ENCODE data around the gene RTL1. TPM values are rescaled to one million over a fixed set of nuclear protein-coding genes. Genes with fewer than 3 reads are reported as not detected.

Gene RTL1
- total RNA-seq, 2 donors from 2014 or later = not detected

GRCh38 chr14:100867631-100868315, 35.7 kb downstream of the RTL1 start:
- Histone ChIP-seq H3K4me1 (ENCODE audit: control insufficient read depth in 1 of 2, low read depth in 2 of 2) (no peaks in the 10 kb centered on the region), H3K27me3 (replicated peaks; ENCODE audit: insufficient read depth) (no peaks in the 10 kb centered on the region), H3K36me3 (no peaks in the 10 kb centered on the region), H3K27ac (no peak overlapping the region), H3K9me3 (no peaks in the 10 kb centered on the region), H3K4me3 (no peak overlapping the region)
- DNase-seq (ENCODE audit: low spot score) (no peak), ATAC-seq (ENCODE audit: insufficient number of reproducible peaks, low FRiP score, low read depth) (no peak)
- TF ChIP-seq CTCF (IDR thresholded peaks at IDR 0.05) = no peak

GRCh38 chr14:100866666-100867630, 36.6 kb downstream of the RTL1 start:
- ATAC-seq (ENCODE audit: insufficient number of reproducible peaks, low FRiP score, low read depth) = no peak
- no peaks in the 10 kb centered on the region for H3K27me3 ChIP-seq (replicated peaks; ENCODE audit: insufficient read depth)
- H3K36me3 ChIP-seq = no peaks in the 10 kb centered on the region
- TF ChIP-seq CTCF (IDR thresholded peaks at IDR 0.05) = no peak
- no peaks in the 10 kb centered on the region for H3K4me1 ChIP-seq (ENCODE audit: control insufficient read depth in 1 of 2, low read depth in 2 of 2)
- no peak for DNase-seq (ENCODE audit: low spot score)
- no peak overlapping the region for H3K4me3 ChIP-seq
- H3K9me3 ChIP-seq = no peaks in the 10 kb centered on the region
- no peak overlapping the region for H3K27ac ChIP-seq

- Histone ChIP-seq H3K36me3 (no peaks in the 10 kb centered on the region), H3K4me1 (ENCODE audit: control insufficient read depth in 1 of 2, low read depth in 2 of 2) (no peaks in the 10 kb centered on the region), H3K27me3 (replicated peaks; ENCODE audit: insufficient read depth) (no peaks in the 10 kb centered on the region), H3K27ac (no peak overlapping the region), H3K9me3 (no peaks in the 10 kb centered on the region), H3K4me3 (no peak overlapping the region)
- no peak for TF ChIP-seq CTCF (IDR thresholded peaks at IDR 0.05)
- ATAC-seq (ENCODE audit: insufficient number of reproducible peaks, low FRiP score, low read depth) = no peak
- no peak for DNase-seq (ENCODE audit: low spot score)
Measured at GRCh38 chr14:100865682-100866591, 37.6 kb downstream of the RTL1 start.

- no peaks in the 10 kb centered on the region for H3K27me3 ChIP-seq (replicated peaks; ENCODE audit: insufficient read depth)
- no peak overlapping the region for H3K4me3 ChIP-seq
- no peaks in the 10 kb centered on the region for H3K4me1 ChIP-seq (ENCODE audit: control insufficient read depth in 1 of 2, low read depth in 2 of 2)
- no peak for ATAC-seq (ENCODE audit: insufficient number of reproducible peaks, low FRiP score, low read depth)
- no peak overlapping the region for H3K27ac ChIP-seq
- no peaks in the 10 kb centered on the region for H3K36me3 ChIP-seq
- no peak for TF ChIP-seq CTCF (IDR thresholded peaks at IDR 0.05)
- no peak for DNase-seq (ENCODE audit: low spot score)
- H3K9me3 ChIP-seq = no peaks in the 10 kb centered on the region
Measured at GRCh38 chr14:100864960-100865681, 38.4 kb downstream of the RTL1 start.

Data from thoracic aorta (tissue), 2 donors.